Neural crest cell (in vitro differentiated cells): Measurements from ENCODE around the gene CCDC51. TPM values are rescaled to one million over a fixed set of nuclear protein-coding genes. Genes with fewer than 3 reads are reported as not detected.

Source experiments
- DNase-seq: peaks from one replicate; pipeline ENCODE4 v3.0.0; 2021; ENCODE audit warnings: low read depth, mixed read lengths, low spot score
- H3K27ac Mint-ChIP-seq: one replicate; pipeline ENCODE4 v1.8.0; 2021; ENCODE audit warnings: mild to moderate bottlenecking, mixed read lengths; ENCODE audit not compliant: unreplicated experiment
- H3K27me3 Mint-ChIP-seq: 2 replicates; pipeline ENCODE4 v1.8.0; 2021; ENCODE audit warnings: low read depth, mild to moderate bottlenecking, mixed read lengths
- H3K36me3 Mint-ChIP-seq: 2 replicates; pipeline ENCODE4 v1.8.0; 2021; ENCODE audit warnings: low read depth, mild to moderate bottlenecking, mixed read lengths
- H3K4me1 Mint-ChIP-seq: 2 replicates; pipeline ENCODE4 v1.8.0; 2021; ENCODE audit warnings: mixed read lengths
- H3K4me3 Mint-ChIP-seq: one replicate; pipeline ENCODE4 v1.8.0; 2021; ENCODE audit warnings: mild to moderate bottlenecking, mixed read lengths
- H3K9me3 Mint-ChIP-seq: 2 replicates; pipeline ENCODE4 v1.8.0; 2021; ENCODE audit warnings: mixed read lengths
- total RNA-seq: library from RNA; stranded (reverse); gene quantifications from 2 replicates; pipeline ENCODE4 v1.2.1, GENCODE V29; 2021
- TF ChIP-seq, protein P1 (sequence below): fragments of 200-600 bp; sonication (generic); conservative IDR thresholded peaks from 2 replicates; pipeline ENCODE4 v1.5.0; 2021; ENCODE audit warnings: antibody characterized with exemption, mild to moderate bottlenecking

The CCDC51 gene
- total RNA-seq, 1 donor from 2014 or later, result 12.4 TPM

DNA sequence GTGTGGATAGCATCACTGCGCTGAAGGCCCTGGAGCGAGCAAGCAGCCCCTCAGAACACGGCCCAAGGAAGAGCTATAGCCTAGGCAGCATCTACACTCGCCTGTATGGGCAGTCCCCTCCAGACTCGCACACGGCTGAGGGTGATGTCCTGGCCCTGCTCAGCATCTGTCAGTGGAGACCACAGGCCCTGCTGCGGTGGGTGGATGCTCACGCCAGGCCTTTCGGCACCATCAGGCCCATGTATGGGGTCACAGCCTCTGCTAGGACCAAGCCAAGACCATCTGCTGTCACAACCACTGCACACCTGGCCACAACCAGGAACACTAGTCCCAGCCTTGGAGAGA lies 27.2 kb upstream of the CCDC51 start:
- no peaks in the 10 kb centered on the region for H3K36me3 Mint-ChIP-seq
- peaks cover 40% of the 10 kb centered on the region for H3K4me1 Mint-ChIP-seq
- peak overlapping the region; percentile 97 for H3K27ac Mint-ChIP-seq
- TF ChIP-seq, protein P1, sequence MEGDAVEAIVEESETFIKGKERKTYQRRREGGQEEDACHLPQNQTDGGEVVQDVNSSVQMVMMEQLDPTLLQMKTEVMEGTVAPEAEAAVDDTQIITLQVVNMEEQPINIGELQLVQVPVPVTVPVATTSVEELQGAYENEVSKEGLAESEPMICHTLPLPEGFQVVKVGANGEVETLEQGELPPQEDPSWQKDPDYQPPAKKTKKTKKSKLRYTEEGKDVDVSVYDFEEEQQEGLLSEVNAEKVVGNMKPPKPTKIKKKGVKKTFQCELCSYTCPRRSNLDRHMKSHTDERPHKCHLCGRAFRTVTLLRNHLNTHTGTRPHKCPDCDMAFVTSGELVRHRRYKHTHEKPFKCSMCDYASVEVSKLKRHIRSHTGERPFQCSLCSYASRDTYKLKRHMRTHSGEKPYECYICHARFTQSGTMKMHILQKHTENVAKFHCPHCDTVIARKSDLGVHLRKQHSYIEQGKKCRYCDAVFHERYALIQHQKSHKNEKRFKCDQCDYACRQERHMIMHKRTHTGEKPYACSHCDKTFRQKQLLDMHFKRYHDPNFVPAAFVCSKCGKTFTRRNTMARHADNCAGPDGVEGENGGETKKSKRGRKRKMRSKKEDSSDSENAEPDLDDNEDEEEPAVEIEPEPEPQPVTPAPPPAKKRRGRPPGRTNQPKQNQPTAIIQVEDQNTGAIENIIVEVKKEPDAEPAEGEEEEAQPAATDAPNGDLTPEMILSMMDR, result no peak
- no peak for DNase-seq
- no peaks in the 10 kb centered on the region for H3K9me3 Mint-ChIP-seq
- peaks cover 3% of the 10 kb centered on the region for H3K27me3 Mint-ChIP-seq
- H3K4me3 Mint-ChIP-seq, result peak overlapping the region; percentile 91

- TF ChIP-seq, protein P1, result no peak
- Mint-ChIP-seq H3K27ac (peak overlapping the region; percentile 97), H3K4me3 (peak overlapping the region; percentile 91), H3K36me3 (no peaks in the 10 kb centered on the region), H3K9me3 (no peaks in the 10 kb centered on the region), H3K27me3 (peaks cover 3% of the 10 kb centered on the region), H3K4me1 (peaks cover 40% of the 10 kb centered on the region)
- no peak for DNase-seq
These were observed 26.6 kb upstream of the CCDC51 start for GRCh38 chr3:48466386-48467109.

DNA sequence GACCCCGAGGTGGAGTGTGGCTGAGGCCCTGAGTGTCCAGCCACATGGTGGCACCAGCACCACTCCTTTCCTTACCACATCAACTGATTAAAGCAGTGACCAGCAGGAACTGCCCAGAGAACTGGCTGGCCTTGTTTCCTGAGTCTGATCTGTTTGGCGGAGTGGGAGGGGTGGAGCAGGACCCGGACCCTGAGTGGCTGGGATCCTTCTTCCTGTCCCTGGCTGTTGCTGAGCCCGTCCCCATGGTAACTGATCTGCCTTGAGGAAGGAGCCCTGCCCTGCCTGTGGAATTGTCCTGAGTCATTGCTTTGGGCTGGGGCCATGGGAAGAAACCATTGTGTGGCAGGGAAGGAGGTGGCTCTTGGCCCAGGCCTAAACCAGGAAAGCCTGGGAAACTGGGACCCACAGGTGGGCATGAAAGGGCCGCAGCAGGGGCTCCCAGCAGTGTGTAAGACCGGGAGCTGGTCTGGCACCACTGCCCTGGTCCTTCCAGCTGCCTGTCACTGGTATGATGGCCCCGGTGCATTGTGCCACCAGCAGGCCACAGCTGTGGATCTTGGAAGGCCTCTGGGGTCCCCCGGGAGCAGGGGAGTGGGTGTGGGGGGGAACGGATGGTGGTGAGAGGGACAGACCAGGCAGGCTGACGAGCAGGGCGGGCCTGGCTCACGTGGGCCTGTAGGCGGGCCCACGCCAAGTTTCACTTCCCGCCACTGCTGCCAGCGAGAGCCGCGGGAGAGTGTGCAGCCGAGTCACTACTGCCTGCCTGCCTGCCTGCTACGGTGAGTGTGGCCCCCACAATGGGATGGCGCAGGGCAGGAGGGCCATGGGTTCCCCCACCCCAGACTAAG lies 25.8 kb upstream of the CCDC51 start:
- Mint-ChIP-seq H3K36me3 (no peaks in the 10 kb centered on the region), H3K4me3 (peak overlapping the region; percentile 91), H3K27me3 (peaks cover 3% of the 10 kb centered on the region), H3K9me3 (no peaks in the 10 kb centered on the region), H3K27ac (peak overlapping the region; percentile 97), H3K4me1 (peaks cover 40% of the 10 kb centered on the region)
- peak; percentile 82 for DNase-seq
- TF ChIP-seq, protein P1, result peak; percentile 74

- TF ChIP-seq, protein P1, result no peak
- peaks cover 39% of the 10 kb centered on the region for H3K4me1 Mint-ChIP-seq
- no peaks in the 10 kb centered on the region for H3K9me3 Mint-ChIP-seq
- H3K27me3 Mint-ChIP-seq, result peaks cover 3% of the 10 kb centered on the region
- H3K36me3 Mint-ChIP-seq, result no peaks in the 10 kb centered on the region
- no peak for DNase-seq
- peak overlapping the region; percentile 91 for H3K4me3 Mint-ChIP-seq
- H3K27ac Mint-ChIP-seq, result peak overlapping the region; percentile 97
These were observed 25.3 kb upstream of the CCDC51 start for GRCh38 chr3:48465237-48465530.

DNA sequence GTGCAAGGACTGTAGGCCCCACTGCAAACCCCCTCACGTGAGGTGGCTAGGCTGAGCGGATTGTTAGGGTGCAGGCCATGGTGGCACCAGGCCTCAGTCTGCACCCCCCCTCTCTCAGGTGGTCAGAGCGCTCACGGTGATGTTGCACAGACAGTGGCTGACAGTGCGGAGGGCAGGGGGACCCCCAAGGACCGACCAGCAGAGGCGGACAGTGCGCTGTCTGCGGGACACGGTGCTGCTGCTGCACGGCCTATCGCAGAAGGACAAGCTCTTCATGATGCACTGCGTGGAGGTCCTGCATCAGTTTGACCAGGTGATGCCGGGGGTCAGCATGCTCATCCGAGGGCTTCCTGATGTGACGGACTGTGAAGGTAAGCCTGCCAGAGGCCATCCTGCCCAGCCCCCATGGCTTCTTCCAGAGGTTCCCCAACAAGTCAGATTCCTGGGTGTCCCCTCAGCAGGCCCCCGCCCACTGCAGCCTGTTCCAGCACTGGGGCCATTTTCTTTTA lies 24.8 kb upstream of the CCDC51 start:
- TF ChIP-seq, protein P1, result no peak
- Mint-ChIP-seq H3K27ac (peak overlapping the region; percentile 97), H3K4me3 (no peak overlapping the region), H3K36me3 (no peaks in the 10 kb centered on the region), H3K9me3 (no peaks in the 10 kb centered on the region), H3K27me3 (peaks cover 3% of the 10 kb centered on the region), H3K4me1 (peaks cover 35% of the 10 kb centered on the region)
- no peak for DNase-seq
